GM20000 (cell line): ENCODE measurements around the gene C2CD3.
"Not testable (repeated sequence)": the region's sequence is repeated elsewhere in the genome, so short reads cannot be mapped to it uniquely, and the experiment has no call there.

Experiments
- DNase-seq: peaks from one replicate; pipeline ENCODE4 v3.0.0; 2012; ENCODE audit warnings: low spot score
- TF ChIP-seq, protein P1 (sequence below): IDR thresholded peaks from 2 replicates; pipeline ENCODE4 v1.5.1; 2012; ENCODE audit warnings: mild to moderate bottlenecking, control low read depth; ENCODE audit errors: extremely low read depth, missing control alignments

C2CD3 gene

DNA sequence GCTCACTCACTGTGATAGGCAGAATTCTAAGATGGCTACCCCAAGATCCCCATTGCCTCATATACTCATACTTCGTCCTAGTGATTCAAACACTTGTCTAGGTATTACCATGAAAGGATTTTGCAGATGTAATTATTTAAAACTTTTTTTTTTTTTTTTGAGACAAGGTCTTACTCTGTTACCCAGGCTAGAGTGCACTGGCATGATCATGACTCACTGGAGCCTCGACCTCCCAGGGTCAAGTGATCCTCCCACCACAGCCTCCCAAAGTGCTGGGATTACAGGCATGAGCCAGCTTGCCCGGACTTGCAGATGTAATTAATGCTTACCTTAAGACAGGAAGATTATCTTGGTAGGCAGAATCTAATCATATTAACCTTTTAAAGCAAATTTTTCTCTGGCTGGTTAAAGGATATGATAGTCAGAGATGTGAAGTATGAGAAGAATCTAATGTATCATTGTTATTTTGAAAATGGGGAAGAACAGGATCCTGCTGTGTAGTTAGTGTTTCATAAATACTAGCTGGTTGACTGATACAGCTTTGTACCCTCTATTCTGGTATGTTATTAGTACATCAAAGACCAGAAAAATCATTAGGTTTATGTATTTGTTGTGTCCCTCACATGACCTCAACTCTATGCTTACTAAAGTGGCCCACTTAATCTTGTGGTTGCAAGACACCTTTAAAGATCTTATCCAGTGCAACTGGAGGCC is 35.5 kb downstream of the C2CD3 start:
- DNase-seq, result no peak
- TF ChIP-seq, protein P1, sequence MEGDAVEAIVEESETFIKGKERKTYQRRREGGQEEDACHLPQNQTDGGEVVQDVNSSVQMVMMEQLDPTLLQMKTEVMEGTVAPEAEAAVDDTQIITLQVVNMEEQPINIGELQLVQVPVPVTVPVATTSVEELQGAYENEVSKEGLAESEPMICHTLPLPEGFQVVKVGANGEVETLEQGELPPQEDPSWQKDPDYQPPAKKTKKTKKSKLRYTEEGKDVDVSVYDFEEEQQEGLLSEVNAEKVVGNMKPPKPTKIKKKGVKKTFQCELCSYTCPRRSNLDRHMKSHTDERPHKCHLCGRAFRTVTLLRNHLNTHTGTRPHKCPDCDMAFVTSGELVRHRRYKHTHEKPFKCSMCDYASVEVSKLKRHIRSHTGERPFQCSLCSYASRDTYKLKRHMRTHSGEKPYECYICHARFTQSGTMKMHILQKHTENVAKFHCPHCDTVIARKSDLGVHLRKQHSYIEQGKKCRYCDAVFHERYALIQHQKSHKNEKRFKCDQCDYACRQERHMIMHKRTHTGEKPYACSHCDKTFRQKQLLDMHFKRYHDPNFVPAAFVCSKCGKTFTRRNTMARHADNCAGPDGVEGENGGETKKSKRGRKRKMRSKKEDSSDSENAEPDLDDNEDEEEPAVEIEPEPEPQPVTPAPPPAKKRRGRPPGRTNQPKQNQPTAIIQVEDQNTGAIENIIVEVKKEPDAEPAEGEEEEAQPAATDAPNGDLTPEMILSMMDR, result no peak

DNA sequence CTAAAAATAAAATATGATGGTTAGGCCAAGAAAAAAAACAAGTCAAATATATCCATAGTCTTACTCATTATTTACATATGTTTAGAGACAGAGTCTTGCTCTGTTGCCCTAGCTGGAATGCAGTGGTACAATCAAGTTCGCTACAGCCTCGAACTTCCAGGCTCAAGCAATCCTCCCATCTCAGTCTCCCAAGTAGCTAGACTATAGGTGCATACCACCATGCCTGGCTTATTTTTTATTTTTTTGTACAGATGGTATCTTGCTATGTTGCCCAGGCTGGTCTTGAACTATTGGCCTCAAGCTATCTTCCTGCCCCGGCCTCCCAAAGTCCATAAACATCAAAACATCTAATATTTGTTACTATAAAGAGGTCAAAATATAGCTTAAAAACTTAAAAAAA is 36.1 kb downstream of the C2CD3 start:
- no peak for DNase-seq

DNA sequence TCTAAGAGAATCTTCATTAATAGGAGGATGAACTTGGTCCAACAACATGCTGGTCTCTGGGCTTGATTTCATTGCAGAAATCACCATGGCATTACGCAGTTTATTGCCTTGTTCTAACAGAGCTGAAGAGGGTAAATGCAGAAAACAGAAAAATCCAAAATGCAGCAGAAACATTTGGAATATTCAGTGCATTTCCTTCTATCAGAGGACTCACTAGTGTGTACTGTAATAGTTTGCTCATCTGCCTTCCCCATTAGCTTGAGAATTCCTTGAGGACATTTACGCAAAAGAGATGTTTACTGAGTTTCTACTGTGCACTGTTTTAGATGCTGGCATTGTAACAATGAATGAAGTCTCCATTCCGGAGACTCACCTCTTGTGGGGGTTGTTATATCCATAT is 37.4 kb downstream of the C2CD3 start:
- TF ChIP-seq, protein P1, result no peak
- DNase-seq, result no peak

More for the DNA sequence above, 36.1 kb downstream of the C2CD3 start:
- TF ChIP-seq, protein P1, result no peak

DNA sequence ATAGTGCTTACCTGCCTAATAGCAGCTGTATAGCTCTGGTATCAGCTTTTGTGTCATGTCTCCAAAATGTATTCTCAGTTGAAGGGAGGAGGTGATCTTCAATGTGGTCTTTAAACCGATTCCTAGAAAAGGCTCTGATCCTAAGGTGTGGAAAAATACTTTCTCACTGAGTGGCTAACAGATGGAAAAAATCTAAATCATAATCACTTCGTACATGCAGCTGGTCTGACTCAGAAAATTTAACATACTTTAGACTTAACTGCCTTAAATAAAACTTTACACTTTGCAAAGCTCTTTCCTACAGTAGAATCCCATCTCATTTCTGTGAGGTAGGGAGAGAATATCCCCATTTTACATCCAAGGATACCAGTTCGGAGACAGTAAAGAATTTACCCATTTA is 38.0 kb downstream of the C2CD3 start:
- DNase-seq, result no peak
- TF ChIP-seq, protein P1, result no peak

DNA sequence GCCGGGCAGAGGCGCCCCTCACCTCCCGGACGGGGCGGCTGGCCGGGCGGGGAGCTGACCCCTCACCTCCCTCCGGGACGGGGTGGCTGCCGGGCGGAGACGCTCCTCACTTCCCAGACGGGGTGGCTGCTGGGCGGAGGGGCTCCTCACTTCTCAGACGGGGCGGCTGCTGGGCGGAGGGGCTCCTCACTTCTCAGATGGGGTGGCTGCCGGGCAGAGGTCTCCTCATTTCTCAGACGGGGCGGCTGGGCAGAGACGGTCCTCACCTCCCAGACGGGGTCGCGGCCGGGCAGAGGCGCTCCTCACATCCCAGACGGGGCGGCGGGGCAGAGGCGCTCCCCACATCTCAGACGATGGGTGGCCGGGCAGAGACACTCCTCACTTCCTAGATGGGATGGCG is 41.7 kb downstream of the C2CD3 start:
- DNase-seq, result not testable (repeated sequence)

DNA sequence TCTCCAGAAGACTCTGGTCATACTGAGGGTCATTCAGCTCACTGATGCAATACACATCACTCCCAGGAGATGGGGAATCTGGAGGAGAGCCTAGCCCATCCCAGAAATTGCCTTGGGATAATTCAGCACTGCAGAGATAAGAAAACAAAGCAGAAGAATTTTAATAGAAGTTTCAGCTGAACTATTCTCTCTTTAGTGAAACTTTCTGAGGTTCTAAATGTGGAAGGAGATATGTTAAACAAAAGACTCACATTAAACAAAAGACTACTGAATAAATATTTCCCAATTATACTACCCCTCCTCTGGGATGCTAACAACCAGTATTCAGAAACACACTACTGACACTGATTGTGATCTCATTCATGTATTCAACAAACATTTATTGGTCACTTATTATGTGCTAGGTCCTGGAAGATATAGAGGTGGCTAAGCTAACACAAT is 47.8 kb downstream of the C2CD3 start:
- TF ChIP-seq, protein P1, result no peak
- no peak for DNase-seq

DNA sequence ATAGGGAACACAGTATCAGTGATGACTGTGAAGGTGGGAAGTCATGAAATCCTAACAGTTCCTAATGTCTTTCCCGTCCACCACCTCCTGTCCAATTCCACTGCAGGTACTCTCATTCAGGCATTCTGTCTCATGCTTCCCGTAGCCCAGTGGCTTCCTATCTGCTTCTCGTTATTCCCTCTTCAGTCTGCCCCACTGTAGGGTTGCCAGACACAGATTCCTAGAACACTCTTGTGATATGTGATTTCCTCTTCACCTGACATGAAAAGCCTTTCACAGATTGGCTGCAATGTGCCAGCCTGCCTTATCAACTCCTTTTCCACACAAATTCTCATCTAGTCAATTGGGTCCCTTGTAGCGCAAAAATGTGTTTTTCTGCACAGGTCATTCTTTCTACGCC is 49.0 kb downstream of the C2CD3 start:
- TF ChIP-seq, protein P1, result no peak
- no peak for DNase-seq

DNA sequence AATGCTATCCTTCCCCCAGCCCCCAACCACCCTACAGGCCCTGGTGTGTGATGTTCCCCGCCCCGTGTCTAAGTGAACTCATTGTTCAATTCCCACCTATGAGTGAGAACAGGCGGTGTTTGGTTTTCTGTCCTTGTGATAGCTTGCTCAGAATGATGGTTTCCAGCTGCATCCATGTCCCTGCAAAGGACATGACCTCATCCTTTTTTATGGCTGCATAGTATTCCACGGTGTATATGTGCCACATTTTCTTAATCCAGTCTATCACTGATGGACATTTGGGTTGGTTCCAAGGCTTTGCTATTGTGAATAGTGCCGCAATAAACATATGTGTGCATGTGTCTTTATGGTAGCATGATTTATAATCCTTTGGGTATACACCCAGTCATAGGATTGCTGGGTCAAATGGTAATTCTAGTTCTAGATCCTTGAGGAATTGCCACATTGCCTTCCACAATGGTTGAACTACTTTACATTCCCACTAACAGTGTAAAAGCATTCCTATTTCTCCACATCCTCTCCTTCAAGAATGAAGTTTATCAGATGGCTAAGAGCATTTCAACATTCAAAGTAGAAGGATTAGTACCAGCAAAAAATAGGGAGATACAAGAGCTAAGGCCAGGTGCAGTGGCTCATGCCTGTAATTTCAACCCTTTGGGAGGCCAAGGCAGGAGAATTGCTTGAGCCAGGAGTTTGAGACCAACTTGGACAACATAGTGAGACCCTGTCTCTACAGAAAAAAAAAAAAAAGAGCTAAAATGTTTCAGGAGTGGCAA is 50.4 kb downstream of the C2CD3 start:
- DNase-seq, result not testable (repeated sequence)
